HEK293 (cell line): ENCODE data around the gene PTPRJ.

Source experiments
- MYNN ChIP-seq: fragments of 450-650 bp; formaldehyde crosslinking; IDR thresholded peaks from 2 replicates; pipeline ENCODE4 v1.5.1; 2016; ENCODE audit warnings: missing biosample characterization, missing genetic modification characterization, borderline replicate concordance
- PRDM1 ChIP-seq: fragments of 450-650 bp; formaldehyde crosslinking; IDR thresholded peaks from 2 replicates; pipeline ENCODE4; 2016; ENCODE audit warnings: missing biosample characterization, missing genetic modification characterization
- SALL2 ChIP-seq: fragments of 450-650 bp; formaldehyde crosslinking; IDR thresholded peaks from 2 replicates; pipeline ENCODE4 v1.5.0; 2017; ENCODE audit warnings: missing biosample characterization, mild to moderate bottlenecking, missing genetic modification characterization, borderline replicate concordance
- SP2 ChIP-seq: fragments of 450-650 bp; formaldehyde crosslinking; IDR thresholded peaks from 2 replicates; pipeline ENCODE4 v1.5.1; 2016; ENCODE audit warnings: missing biosample characterization, missing genetic modification characterization
- TCF7L2 ChIP-seq: IDR thresholded peaks from 2 replicates; pipeline ENCODE4 v1.6.1; 2011; ENCODE audit warnings: low read depth, mild to moderate bottlenecking, inconsistent platforms, low read length, moderate library complexity, borderline replicate concordance
- ZBTB1 ChIP-seq: fragments of 450-650 bp; formaldehyde crosslinking; IDR thresholded peaks from 2 replicates; pipeline ENCODE4 v1.5.1; 2016; ENCODE audit warnings: missing biosample characterization, missing genetic modification characterization
- ZNF248 ChIP-seq: fragments of 450-650 bp; formaldehyde crosslinking; IDR thresholded peaks from 2 replicates; pipeline ENCODE4 v1.5.1; 2017; ENCODE audit warnings: missing biosample characterization, missing genetic modification characterization
- ZNF292 ChIP-seq: fragments of 450-650 bp; formaldehyde crosslinking; IDR thresholded peaks from 2 replicates; pipeline ENCODE4 v1.5.1; 2016; ENCODE audit warnings: low read depth, missing biosample characterization, missing genetic modification characterization, borderline replicate concordance
- ZNF302 ChIP-seq: fragments of 450-650 bp; formaldehyde crosslinking; IDR thresholded peaks from 2 replicates; pipeline ENCODE4 v1.5.1; 2016; ENCODE audit warnings: missing biosample characterization, missing genetic modification characterization, low read depth
- ZNF324 ChIP-seq: fragments of 450-650 bp; formaldehyde crosslinking; IDR thresholded peaks from 2 replicates; pipeline ENCODE4 v1.5.1; 2016; ENCODE audit warnings: missing biosample characterization, missing genetic modification characterization
- ZNF558 ChIP-seq: fragments of 450-650 bp; formaldehyde crosslinking; IDR thresholded peaks from 2 replicates; pipeline ENCODE4 v1.5.1; 2016; ENCODE audit warnings: missing biosample characterization, missing genetic modification characterization
- ZNF660 ChIP-seq: fragments of 450-650 bp; IDR thresholded peaks from 2 replicates; pipeline ENCODE4 v1.5.1; 2018; ENCODE audit warnings: missing biosample characterization, mild to moderate bottlenecking, missing genetic modification characterization
- TF ChIP-seq, protein P1 (sequence below): fragments of 450-650 bp; formaldehyde crosslinking; IDR thresholded peaks from 2 replicates; pipeline ENCODE4 v1.5.1; 2016; ENCODE audit warnings: missing biosample characterization, missing genetic modification characterization

DNA sequence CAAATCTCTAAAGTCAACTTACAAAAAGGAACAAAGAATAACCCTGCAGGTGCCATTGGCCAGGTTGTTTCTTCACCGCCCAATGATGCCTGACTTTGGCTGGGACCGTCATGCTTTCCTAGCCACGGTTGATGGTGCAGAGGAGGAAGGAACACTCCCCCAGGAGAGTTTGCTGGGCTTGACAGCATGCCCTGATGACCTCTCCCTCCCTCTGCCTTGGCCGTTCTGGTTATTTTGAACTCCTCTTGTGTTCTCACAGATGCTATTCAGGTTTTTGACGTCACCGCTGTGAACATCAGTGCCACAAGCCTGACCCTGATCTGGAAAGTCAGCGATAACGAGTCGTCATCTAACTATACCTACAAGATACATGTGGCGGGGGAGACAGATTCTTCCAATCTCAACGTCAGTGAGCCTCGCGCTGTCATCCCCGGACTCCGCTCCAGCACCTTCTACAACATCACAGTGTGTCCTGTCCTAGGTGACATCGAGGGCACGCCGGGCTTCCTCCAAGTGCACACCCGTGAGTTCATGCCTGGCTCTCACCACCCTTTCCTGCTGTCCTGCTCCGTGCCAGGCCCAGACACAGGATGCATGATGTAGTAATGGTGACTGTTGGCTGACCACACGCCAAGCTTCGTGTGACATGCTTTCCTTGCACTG, 147.3 kb downstream of the PTPRJ start:
- TF ChIP-seq ZBTB1 (tag by site-specific recombination) (no peak), TCF7L2 (no peak), SP2 (no peak), MYNN (no peak), ZNF292 (tag by site-specific recombination) (no peak), ZNF302 (no peak), ZNF248 (tag by site-specific recombination) (no peak), PRDM1 (tag by site-specific recombination) (no peak), ZNF558 (tag by site-specific recombination) (no peak), ZNF324 (tag by site-specific recombination) (no peak), ZNF660 (tag by site-specific recombination) (no peak), SALL2 (tag by site-specific recombination) (no peak)
- TF ChIP-seq, protein P1, sequence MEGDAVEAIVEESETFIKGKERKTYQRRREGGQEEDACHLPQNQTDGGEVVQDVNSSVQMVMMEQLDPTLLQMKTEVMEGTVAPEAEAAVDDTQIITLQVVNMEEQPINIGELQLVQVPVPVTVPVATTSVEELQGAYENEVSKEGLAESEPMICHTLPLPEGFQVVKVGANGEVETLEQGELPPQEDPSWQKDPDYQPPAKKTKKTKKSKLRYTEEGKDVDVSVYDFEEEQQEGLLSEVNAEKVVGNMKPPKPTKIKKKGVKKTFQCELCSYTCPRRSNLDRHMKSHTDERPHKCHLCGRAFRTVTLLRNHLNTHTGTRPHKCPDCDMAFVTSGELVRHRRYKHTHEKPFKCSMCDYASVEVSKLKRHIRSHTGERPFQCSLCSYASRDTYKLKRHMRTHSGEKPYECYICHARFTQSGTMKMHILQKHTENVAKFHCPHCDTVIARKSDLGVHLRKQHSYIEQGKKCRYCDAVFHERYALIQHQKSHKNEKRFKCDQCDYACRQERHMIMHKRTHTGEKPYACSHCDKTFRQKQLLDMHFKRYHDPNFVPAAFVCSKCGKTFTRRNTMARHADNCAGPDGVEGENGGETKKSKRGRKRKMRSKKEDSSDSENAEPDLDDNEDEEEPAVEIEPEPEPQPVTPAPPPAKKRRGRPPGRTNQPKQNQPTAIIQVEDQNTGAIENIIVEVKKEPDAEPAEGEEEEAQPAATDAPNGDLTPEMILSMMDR (tag by site-specific recombination) = no peak
